ENCODE data around the gene OR2M5. TPM values are rescaled to one million over a fixed set of nuclear protein-coding genes. Genes with fewer than 3 reads are reported as not detected.

Gene OR2M5
- total RNA-seq, 1 experiment from 2014 or later = not detected

GRCh38 chr1:248189026-248189425 lies 44.1 kb downstream of the OR2M5 start:
- Histone ChIP-seq H3K9me3 (no peaks in the 10 kb centered on the region), H3K36me3 (no peaks in the 10 kb centered on the region), H3K27me3 (no peaks in the 10 kb centered on the region), H3K4me3 (no peak overlapping the region)
- DNase-seq = no peak

- H3K4me3 ChIP-seq = no peak overlapping the region
- H3K36me3 ChIP-seq = no peaks in the 10 kb centered on the region
- no peaks in the 10 kb centered on the region for H3K9me3 ChIP-seq
- DNase-seq = no peak
- no peaks in the 10 kb centered on the region for H3K27me3 ChIP-seq
Observed at GRCh38 chr1:248194117-248194516, 49.2 kb downstream of the OR2M5 start.

Other genes starting within 250 kb of the OR2M5 start
- gene OR2W3, start 249.6 kb upstream of the OR2M5 start, total RNA-seq (2014; rRNA removed; shearing (Covaris generic); ENCODE audit: low replicate concordance) = 1.7 and 4.0 TPM in 2 replicates
- gene OR2T8, start 224.9 kb upstream of the OR2M5 start, total RNA-seq (2014; rRNA removed; shearing (Covaris generic); ENCODE audit: low replicate concordance) = not detected in 2 replicates
- not detected in 2 replicates for gene OR2AJ1, start 220.3 kb upstream of the OR2M5 start, total RNA-seq (2014; rRNA removed; shearing (Covaris generic); ENCODE audit: low replicate concordance)
- gene OR2L8, start 196.3 kb upstream of the OR2M5 start, total RNA-seq (2014; rRNA removed; shearing (Covaris generic); ENCODE audit: low replicate concordance) = not detected in 2 replicates
- not detected in 2 replicates for gene OR2AK2, start 179.9 kb upstream of the OR2M5 start, total RNA-seq (2014; rRNA removed; shearing (Covaris generic); ENCODE audit: low replicate concordance)
- gene OR2L5, start 131.5 kb upstream of the OR2M5 start, total RNA-seq (2014; rRNA removed; shearing (Covaris generic); ENCODE audit: low replicate concordance) = not detected in 2 replicates
- gene OR2L2, start 115.1 kb upstream of the OR2M5 start, total RNA-seq (2014; rRNA removed; shearing (Covaris generic); ENCODE audit: low replicate concordance) = 0.16 TPM in 1 of 2 replicates, not detected in the other
- not detected in 2 replicates for gene OR2L3, start 98.3 kb upstream of the OR2M5 start, total RNA-seq (2014; rRNA removed; shearing (Covaris generic); ENCODE audit: low replicate concordance)
- gene OR2L13, start 50.0 kb upstream of the OR2M5 start, total RNA-seq (2014; rRNA removed; shearing (Covaris generic); ENCODE audit: low replicate concordance) = not detected in 2 replicates
- not detected in 2 replicates for gene OR2M2, start 29.7 kb downstream of the OR2M5 start, total RNA-seq (2014; rRNA removed; shearing (Covaris generic); ENCODE audit: low replicate concordance)
- gene OR2M3, start 52.1 kb downstream of the OR2M5 start, total RNA-seq (2014; rRNA removed; shearing (Covaris generic); ENCODE audit: low replicate concordance) = not detected in 2 replicates
- not detected in 2 replicates for gene OR2M4, start 86.3 kb downstream of the OR2M5 start, total RNA-seq (2014; rRNA removed; shearing (Covaris generic); ENCODE audit: low replicate concordance)
- gene OR2T33, start 132.8 kb downstream of the OR2M5 start, total RNA-seq (2014; rRNA removed; shearing (Covaris generic); ENCODE audit: low replicate concordance) = not detected in 2 replicates
- gene OR2T12, start 158.3 kb downstream of the OR2M5 start, total RNA-seq (2014; rRNA removed; shearing (Covaris generic); ENCODE audit: low replicate concordance) = not detected in 2 replicates
- not detected in 2 replicates for gene OR2M7, start 179.4 kb downstream of the OR2M5 start, total RNA-seq (2014; rRNA removed; shearing (Covaris generic); ENCODE audit: low replicate concordance)
- not detected in 2 replicates for gene OR14C36, start 203.6 kb downstream of the OR2M5 start, total RNA-seq (2014; rRNA removed; shearing (Covaris generic); ENCODE audit: low replicate concordance)
- not detected in 2 replicates for gene OR2T4, start 216.5 kb downstream of the OR2M5 start, total RNA-seq (2014; rRNA removed; shearing (Covaris generic); ENCODE audit: low replicate concordance)
- not detected in 2 replicates for gene OR2T6, start 230.6 kb downstream of the OR2M5 start, total RNA-seq (2014; rRNA removed; shearing (Covaris generic); ENCODE audit: low replicate concordance)